NCI-H524 (cell line): ENCODE measurements around the gene DCST2.
A peak's percentile ranks its signal among the peaks of the same experiment; 100 is the strongest.

Source experiments
- DNase-seq, 2 experiments: peaks; one replicate each; lab custom pipeline; 2025; lab: John Stamatoyannopoulos, UW

Gene DCST2

DNA sequence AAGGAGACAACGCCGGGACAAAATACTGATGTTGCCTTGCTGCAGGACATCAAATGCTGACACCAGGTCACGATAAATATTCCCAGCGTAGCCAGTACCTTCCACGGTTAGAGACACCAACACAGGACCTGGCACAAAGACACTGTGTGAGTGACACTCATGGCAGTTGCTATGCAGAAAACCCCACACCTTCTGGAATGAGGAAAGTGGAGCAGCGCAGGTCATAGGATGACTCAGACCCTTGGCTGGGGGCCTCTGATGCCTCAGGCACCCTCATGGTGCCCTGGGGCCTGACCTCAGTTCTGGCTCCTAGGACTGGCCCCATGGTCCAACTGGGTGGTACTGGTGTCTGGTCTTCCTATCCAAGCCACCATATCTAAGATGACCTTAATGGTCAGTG is 7.0 kb downstream of the DCST2 start:
- no peak for DNase-seq

DNA sequence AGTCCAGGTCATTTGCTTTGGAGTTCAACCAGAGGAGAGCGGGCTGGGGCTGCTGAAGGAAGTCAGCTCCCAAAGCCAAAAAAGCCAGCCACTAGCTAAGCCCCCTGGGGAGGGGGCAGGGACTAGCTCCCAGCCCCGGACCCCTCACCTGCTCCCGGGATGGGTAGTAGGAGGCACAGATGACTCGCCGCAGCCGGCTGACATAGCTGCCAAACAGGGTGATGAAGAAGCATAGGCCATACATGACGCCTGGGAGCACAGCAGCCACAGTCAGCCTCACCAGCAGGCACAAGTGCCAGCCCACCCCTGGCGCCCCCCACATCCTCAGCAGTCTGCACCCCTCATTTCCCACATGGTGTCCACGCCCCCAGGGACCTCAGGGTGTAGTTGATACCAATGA is 7.4 kb downstream of the DCST2 start:
- DNase-seq, result no peak

DNA sequence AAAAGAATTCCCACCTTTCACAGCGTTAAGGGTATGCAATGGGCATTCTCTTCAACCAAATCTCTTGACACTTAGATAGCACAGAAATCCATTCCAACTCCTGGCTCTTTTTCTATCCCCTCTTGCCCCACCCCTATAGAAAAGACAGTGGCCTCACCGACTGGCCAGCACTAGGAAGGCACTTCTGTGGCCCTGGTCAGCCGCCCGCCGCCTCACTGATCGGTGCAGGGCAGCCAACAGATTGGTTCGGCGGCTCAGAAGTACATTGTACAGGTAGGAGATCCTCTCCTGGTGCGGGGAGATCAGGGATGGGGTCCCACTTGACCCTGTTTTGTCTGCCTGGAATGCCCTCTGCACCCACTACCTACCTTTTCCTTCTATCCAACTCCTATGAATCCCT is 9.3 kb downstream of the DCST2 start:
- DNase-seq, result no peak

DNA sequence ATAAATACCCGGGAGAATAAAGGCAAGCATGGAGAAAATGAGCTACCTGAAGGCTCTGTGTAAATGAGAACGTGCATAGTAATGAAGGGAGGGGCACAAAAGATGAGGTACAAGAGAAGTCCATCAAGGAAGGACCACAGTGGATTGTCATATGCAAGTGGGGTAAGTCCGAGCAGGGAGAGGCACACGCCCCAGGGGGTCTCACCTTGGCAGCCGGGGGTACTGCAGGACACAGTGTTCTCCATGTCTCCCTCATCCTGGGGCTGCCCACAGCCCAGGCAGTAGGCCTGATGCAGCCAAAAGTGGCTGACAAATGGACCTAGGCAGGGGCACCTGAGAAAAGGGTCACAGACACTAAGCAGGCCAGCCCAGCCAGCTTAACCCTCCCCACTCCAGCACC is 10.0 kb downstream of the DCST2 start:
- no peak for DNase-seq

DNA sequence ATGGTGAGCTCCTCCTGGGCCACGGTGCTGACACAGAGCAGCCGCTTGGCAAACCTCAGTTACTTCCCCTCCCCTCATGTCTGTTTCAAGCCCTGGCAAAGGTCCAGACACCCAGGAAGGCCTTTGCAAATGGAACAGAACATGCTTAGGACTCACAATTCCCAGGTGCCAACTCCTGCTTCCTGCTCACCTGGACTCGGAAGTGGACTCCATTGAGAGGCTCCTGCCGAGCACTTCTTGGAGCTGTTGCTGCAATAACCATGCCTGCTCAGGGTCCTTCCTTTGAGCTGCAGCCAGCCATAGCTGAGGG is 10.7 kb downstream of the DCST2 start:
- DNase-seq, result no peak

DNA sequence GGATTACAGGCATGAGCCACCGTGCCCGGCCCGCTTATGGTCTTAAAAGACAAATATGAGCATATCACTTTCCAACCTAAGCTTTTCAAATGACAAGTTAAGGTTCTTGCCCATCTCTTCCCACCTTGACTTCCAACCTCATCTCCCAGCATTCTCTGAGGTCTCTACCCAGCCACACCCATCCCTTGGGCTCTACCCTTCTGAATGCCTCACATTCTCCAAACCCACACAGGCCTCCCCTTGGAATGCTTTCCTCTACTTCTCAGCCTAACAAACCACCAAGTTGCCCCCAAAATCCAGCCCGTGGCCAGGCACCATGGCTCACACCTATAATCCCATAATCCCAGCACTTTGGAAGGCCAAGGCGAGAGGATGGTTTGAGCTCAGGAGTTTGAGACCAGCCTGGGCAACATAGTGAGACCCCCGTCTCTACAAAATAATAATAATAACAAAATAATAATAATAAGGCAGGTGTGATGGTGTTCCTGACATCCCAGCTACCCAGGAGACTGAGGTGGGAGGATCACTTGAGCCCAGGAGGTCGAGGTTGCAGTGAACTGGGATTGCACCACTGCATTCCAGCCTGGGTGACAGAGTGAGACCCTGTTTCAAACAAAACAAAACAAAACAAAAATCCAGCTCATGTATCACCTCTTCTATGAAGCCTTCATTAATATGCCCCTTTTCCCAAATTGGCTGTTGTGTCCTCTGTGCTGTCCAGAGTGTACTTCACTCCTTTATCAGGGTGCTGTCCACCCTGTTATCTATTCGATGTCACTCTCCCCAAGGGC is 11.2 kb downstream of the DCST2 start:
- DNase-seq, result no peak

DNA sequence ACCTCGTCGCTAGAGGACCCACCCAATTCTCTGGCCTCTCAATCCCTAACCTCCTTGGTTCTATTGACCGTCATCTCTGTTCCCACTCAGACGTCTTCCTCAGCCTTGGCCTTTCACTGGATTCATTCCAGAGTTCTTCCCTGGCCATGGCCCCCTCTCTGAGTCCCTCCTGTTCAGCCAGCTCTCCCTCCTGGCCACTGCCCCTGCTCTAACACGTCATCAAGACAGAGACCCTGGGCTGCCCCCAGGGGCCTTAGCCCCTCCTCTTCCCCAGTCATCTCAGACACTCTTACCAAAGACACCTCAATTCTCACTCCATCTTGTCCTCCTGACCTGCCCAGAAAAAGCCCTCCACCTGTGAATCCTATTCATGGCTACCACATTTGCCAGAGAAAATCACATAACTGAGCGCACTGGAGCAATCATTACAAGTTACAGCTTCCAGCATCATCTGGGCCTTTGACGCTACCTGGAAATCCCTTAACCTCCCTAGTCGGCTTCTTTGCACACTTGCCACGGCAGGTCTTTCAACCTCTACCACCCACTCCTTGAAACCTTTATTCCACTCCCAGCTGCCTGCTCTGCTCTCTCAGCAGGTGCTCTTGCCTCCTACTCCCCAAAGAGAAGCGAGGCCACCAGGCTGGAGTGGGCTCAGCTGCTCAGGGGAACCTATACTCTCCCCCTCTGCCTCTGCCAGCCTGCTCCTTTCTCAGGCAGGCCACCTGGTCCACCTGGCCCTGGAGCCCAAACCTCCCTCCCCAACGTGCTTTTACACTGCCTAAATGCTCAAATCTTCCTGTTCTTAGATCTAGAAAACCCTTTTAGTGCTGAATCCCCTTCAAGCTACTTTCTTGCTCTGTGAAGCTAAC is 14.0 kb downstream of the DCST2 start:
- DNase-seq, result no peak

DNA sequence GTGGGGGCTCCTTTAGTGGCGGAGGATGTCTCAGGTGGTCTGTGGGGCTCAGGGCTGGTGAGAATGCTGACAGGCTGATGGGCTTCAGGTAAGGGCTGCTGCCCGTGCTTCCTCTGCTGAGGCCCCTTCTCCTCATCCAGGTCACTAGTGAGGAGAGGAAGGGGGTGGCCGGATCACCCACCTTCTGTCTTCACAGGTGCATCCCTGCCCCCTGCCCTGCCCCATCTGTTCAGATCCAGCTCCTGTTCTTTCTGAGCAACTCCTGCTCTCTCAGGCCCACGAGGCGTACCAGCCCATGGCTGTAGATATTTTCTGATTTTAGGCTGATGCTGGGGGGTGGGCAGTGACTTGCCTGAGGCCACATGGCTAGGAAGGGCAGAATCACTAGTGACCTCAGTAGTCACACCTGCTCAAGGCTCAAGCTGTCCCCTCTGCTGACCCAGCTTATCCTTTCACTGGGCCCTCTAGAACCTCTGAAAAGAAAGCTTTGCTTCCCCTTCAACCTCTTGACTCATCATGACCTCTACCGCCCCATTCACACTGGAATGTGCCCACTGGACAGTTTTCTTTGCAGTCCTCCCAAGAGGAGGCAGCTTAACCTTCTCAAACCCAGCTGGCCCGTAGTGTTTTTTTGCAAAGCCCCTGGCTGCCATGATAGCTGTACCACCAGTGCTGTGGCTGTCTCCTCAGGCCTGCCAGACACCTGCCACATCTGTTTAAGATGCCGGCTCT is 14.8 kb downstream of the DCST2 start:
- DNase-seq, result peak in 1 of 2 experiments; percentile 44

DNA sequence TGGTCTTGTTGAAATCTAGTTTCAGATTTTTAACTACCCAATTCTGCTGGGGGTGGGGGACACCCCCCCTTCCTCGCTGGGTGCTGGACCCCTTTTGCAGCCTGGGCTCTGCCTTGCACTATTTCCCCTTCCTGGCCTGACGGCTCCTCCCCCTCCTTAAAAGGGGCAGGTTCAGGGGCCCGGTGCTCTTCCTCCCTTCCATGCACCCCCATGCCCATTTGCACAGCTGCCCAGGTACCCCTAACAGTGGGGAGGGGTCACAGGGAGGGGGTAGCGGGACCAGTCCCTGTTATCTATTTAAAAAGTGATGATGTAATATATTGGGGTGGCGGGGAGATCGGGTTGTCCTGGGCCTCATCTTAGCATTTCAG is 15.7 kb downstream of the DCST2 start:
- no peak for DNase-seq

DNA sequence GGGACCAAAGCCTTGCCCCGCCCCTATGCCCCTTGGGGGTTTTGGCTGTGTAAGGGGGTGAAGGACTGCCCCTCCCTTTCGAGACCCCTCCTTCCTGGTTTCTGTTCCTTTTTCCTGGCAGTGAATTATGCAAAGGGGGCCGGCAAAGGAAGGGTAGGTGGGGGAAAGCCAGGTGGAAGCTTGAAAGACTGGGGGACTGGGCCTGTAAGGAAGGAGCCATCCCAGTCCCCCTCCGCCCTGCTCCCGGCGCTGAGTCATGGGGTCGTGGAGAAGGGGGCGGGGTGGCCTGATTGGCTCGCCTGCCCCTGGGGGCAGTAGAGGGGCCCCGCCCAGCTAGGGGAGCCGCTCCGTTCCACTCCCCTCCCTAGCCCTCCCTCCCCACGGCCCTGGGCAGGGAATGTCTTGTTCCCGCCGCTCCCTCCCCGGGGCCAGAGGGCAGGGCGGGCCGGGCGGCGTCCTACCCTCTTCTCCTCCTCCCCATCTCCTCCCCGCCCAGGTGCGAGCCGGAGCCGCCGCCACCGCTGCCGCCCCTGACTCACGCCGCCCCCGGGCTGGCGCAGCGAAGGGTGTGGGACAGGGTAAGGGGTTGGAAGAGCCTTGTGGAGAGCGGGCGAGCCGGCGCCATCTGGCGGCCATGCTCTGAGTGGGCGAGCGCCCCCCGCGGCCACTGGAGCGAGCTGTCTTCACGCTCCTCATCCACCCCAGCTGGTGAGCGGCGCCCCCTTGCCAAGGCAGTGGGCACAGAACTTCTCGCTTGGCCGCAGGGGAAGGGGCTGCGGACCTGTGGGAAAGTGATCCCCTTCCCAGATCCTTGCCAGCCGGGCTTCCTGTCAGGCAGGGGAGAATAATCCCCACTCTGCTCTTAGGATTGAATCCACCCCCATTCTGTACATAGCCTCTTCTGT is 16.3 kb downstream of the DCST2 start:
- DNase-seq, result peak; percentile 72 to 86

DNA sequence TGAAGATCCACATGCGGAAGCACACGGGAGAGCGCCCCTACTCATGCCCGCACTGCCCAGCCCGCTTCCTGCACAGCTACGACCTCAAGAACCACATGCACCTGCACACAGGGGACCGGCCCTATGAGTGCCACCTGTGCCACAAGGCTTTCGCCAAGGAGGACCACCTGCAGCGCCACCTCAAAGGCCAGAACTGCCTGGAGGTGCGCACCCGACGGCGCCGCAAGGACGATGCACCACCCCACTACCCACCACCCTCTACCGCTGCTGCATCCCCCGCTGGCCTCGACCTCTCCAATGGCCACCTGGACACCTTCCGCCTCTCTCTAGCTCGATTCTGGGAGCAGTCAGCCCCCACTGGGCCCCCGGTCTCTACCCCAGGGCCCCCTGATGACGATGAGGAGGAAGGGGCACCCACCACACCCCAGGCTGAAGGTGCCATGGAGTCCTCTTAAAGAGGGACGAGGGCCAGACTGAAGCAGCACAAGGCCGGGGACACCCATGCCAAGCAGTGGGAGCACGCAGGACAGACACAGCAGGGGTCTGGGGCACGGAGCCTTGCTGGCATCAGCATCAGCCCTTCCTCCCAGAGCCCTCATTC is 17.2 kb downstream of the DCST2 start:
- DNase-seq, result no peak

DNA sequence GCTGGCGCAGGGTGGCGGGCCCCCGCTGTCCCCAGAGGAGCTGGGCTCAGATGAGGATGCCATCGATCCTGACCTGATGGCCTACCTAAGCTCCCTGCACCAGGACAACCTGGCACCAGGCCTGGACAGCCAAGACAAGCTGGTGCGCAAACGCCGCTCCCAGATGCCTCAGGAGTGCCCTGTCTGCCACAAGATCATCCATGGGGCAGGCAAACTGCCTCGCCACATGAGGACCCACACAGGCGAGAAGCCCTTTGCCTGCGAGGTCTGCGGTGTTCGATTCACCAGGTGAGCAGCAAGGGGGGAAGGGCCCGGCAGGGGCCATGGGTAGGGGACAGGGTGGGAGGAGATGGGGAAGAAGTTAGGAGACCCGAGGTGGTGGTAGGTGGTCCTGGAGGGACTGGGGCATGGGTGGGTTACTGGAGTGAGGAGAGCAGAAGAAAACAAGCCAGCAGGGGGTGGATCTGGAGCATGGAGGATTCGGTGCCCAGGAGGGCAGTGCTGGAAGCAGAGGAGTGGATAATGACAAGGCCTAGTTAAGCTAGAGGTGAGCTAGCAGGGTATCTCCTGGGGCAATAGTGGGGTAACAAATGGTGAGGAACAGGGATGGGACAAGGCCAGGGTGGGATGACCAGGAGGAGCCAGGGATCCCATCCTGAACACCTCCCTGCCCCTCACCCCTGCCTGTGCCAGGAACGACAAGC is 17.9 kb downstream of the DCST2 start:
- no peak for DNase-seq

DNA sequence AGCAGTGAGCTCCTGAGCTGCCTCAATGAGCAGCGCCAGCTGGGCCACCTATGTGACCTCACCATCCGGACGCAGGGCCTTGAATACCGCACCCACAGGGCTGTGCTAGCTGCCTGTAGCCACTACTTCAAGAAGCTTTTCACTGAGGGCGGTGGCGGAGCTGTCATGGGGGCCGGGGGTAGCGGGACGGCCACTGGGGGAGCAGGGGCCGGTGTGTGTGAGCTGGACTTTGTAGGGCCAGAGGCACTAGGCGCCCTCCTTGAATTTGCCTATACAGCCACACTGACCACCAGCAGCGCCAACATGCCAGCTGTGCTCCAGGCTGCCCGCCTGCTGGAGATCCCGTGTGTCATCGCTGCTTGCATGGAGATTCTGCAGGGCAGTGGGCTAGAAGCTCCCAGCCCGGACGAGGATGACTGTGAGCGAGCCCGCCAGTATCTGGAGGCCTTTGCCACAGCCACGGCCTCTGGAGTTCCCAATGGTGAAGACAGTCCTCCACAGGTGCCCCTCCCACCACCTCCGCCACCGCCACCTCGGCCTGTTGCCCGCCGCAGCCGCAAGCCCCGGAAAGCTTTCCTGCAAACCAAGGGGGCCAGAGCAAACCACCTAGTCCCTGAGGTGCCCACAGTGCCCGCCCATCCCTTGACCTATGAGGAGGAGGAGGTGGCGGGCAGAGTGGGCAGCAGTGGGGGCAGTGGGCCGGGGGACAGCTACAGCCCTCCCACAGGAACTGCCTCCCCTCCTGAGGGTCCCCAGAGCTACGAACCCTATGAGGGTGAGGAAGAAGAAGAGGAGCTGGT is 18.7 kb downstream of the DCST2 start:
- no peak for DNase-seq

DNA sequence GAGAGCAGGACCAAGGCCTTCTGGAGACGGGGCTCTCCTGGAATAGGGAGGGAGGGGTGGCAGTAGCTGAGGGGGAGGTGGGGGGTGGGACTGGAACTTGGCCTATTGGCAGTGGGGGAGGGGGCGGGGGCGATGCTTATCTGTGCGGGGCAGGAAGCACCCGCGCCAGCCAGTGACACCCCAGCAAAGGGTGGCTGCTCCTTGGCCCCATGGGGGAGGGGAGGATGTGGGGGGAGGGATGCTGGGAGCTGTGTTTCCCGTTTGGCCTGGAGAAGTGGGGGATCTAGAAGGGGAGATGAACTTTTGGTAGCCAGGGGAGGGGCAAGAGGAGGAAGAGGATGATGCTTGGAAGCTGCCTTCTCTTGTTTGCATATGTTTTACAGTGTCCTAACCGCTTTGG is 19.9 kb downstream of the DCST2 start:
- no peak for DNase-seq

DNA sequence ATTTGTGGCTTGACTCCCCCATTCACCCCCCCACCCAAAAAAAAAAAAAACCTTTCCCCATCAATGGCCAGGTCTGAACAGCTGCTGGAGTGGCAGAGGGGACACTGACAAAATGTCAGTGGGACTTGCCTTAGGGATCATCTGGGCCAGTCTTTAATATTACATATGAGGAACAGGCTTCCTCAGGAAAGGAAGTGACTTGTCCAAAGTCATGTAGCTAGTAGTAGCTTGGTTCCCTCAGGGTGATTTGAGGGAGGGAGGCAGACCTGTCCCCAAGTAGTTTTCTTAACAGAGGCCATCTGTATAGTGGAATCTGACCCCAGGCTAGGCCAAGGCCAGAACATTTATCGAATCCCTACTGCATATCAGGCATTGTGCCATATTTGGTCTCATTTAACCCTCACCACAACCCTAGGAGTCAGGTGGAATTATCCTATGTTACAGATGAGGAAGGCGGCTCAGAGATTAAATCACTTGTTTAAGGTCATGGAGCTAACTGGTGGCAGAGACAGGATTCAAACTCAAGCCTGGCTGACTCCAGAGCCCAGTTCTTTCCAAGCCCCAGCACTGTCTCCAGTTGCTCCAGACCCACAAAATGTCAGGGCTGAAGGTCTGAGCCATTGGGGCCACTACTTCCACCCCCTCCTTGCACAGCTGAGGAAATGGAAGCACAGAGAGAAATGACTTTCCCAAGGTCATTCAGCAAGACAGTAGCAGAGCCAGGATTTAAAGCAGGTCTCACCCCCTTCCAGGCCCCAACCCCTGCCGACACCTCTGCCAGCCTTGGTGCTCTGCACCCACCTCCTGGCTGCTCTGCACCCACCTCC is 20.6 kb downstream of the DCST2 start:
- no peak for DNase-seq

DNA sequence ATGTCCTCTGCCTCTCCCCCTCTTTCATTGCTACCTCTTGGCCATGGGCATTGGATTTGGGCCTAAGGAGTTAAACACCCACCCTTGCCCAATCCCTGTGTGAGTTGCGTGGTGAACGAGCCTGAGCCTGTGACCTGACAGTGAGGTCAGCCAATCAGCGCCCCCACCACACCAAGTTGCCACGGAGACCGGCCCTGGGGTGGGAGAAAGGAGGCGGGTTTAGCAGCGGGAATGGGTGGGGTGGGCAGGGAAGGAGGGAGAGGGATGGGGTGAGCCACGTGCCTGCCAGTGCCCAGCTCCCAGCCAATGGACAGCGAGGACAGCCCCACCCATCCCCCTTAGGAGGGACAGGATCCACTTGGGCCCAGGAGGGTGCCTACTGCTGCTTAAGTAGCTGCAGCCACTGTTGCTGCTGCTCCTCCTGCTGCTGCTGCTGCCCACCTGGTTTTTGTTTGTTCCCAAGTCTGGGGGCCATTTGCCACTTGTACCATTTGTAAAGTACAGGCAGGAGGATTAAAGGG is 21.5 kb downstream of the DCST2 start:
- peak; percentile 97 to 98 for DNase-seq

DNA sequence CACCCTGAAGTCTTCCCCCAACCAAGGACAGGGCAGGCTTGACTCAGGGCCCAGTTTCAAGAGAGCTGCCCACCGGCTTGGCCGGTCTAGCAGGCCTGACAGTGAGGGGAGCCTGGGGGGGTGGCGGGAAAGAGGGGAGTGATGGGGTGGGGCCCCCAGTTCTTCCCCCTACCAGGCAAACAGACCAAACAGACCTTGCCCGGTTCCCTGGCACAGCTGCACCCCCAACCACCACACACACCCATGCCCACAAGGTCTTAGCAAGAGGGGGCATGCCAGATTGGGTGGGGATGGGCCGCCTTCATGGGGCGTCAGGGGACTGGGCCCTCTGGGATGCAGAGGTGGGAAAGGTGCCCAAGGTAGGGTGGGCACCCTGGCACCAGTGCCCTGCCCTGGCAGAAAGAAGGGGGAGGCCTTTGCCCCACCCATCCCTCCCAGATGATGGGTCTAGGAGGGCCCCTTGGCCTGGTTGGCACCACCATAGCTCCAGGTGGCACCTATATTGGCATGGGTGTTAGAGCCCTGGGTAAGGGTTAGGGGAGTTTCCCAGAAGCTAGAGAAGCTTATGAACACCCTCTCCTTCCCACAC is 22.1 kb downstream of the DCST2 start:
- no peak for DNase-seq

DNA sequence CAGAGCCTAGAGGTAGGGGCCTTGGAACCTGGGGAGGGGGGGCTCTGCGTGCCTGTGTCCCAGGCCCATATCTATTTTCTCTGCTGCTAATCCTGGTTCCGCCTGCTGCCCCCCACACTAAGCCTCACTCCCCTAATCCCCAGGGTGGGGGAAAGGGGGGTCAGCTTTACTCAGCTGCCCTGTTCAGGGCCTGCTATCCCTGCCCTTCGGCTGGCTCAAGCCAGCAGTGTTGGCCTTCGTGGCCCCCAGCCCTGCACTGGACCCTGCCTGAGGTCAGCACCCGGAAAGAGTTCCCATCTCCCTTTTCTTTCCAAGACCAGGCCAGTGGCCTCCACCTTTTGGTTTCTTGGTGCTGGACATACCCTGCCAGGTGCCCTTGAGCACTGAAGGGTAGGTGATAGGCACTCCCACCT is 22.6 kb downstream of the DCST2 start:
- DNase-seq, result peak in 1 of 2 experiments; percentile 59
